ENCODE results near the gene ECSIT.

The ECSIT gene

DNA sequence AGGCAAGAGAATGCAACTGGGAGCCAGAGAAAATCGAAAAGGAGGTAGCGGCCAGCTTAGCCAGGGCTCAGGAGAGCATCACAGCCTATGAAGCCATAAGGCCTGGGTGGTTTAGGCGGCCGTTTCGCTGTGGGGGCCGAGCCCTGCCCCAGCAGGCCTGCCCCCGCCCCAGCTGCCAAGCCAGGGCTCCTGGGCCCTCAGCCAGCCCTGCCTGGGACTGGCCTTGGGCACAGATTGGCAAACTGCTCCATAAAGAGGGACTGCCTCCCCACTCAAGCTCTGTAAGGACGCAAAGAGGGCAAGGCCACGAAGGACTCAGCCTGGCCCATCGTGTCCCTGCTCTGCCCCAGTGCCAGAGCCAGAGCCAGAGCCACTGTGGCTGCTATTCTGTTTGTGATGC, 33.5 kb downstream of the ECSIT start:
- POLR2A ChIA-PET (ENCODE audit: low non-redundant PET): no interaction called here
- DNase-seq (ENCODE audit: low spot score): no peak
- CTCF ChIA-PET: interaction anchor here (1.0 kb wide), 1 partner anchor 12 kb away, joined by 4 read pairs; no protein-coding TSS in a partner anchor
- peak overlapping the region; percentile 23 for H3K27ac ChIP-seq
- TF ChIP-seq, protein P1, sequence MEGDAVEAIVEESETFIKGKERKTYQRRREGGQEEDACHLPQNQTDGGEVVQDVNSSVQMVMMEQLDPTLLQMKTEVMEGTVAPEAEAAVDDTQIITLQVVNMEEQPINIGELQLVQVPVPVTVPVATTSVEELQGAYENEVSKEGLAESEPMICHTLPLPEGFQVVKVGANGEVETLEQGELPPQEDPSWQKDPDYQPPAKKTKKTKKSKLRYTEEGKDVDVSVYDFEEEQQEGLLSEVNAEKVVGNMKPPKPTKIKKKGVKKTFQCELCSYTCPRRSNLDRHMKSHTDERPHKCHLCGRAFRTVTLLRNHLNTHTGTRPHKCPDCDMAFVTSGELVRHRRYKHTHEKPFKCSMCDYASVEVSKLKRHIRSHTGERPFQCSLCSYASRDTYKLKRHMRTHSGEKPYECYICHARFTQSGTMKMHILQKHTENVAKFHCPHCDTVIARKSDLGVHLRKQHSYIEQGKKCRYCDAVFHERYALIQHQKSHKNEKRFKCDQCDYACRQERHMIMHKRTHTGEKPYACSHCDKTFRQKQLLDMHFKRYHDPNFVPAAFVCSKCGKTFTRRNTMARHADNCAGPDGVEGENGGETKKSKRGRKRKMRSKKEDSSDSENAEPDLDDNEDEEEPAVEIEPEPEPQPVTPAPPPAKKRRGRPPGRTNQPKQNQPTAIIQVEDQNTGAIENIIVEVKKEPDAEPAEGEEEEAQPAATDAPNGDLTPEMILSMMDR (conservative IDR thresholded peaks at IDR 0.05; ENCODE audit: low read depth): no peak

DNA sequence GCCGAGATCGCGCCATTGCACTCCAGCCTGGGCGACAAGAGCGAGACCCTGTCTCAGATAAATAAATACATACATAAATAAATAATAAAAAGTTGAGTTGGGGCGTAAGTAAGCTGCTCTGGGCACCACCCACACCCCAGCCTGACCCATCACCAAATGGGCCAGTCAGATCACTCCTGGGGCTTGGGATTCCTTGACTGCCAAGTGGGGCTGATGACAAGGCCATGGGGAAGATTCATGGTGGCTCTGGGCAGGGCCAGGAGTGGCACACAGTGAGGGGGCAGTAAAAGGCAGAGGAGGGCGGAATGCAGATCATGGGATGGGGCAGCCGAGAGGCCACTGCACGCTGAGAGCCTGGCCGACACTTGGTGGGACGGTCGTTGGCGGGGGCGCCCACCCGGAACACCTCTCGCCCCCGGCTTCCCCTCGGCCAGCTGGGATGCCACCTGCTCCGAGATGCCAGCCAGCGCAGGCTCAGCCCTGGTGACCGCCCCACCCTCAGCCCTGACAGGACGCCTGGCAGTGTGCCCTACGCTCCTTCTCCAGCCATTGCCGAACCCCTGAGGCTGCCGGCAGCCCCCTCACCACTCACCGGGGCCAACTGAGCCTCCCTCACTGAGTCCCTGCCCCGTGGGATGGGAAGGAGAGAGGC, 34.2 kb downstream of the ECSIT start:
- POLR2A ChIA-PET (ENCODE audit: low non-redundant PET): no interaction called here
- DNase-seq (ENCODE audit: low spot score): no peak
- TF ChIP-seq, protein P1 (conservative IDR thresholded peaks at IDR 0.05; ENCODE audit: low read depth): no peak
- CTCF ChIA-PET: no interaction called here
- H3K27ac ChIP-seq: no peak overlapping the region

DNA sequence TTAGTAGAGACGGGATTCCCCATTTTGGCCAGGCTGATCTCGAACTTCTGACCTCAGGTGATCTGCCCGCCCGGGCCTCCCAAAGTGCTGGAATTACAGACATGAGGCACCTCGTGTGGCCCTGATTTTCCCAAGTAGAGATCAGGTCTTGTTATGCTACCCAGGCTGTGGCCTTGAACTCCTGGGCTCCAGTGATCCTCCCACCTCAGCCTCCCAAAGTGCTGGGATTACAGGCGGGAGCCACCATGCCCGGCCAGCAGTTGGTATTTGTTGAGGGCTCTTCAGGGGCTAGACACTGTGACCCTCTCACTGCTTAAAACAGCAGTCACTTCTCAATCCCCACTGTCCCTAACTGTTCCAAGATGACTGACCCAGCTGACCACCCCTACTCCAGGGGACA, 39.6 kb downstream of the ECSIT start:
- ChIA-PET POLR2A (ENCODE audit: low non-redundant PET) (no interaction called here), CTCF (interaction anchor here (0.7 kb wide), 1 partner anchor 146 kb away, joined by 3 read pairs; no protein-coding TSS in a partner anchor)
- no peak overlapping the region; the same call in 1 of the 2 replicates for H3K27ac ChIP-seq
- TF ChIP-seq, protein P1 (conservative IDR thresholded peaks at IDR 0.05; ENCODE audit: low read depth): no peak
- DNase-seq (ENCODE audit: low spot score): no peak

DNA sequence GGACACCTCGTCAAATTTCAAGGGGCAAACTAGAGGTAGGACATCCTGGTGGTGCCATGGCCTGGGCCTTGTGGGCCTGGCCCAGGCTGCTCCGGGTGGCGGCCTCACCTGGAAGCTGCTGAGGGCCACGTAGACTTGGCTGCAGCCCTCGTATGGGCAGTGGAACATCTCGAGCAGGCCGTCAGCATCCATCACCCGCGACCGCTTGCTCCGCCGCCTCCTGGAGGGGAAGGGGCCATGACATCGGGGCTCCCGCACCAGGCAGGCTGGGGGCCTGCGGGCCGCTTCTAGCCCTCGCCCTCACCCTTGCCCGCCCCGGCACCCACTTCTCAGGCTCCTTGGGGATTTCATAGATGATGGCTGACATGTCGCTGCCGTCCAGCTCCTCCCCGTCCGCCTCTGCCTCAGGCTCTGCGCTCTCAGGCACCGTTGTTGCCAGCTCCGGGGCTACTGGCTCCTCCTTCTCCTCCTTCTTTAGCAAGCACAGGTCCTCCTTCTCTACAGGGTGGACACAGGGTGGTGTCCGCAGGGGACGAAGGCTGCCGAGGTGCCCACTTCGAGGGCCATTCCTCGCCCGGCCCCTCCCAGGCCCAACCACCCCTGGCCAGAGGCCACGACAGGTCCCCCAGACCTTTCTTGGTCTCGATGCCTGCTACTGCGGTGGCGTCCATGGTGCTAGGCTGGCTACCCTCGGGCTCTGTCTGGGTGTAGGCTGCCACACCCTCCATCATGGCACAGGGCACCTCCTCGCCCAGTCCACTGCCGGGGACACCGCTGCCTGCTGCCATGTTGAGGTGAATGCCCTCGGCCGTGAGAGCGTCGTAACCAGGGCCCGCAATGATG, 42.1 kb downstream of the ECSIT start:
- H3K27ac ChIP-seq: no peak overlapping the region
- ChIA-PET CTCF (interaction anchor here (0.6 to 1.5 kb wide), 2 partner anchors 104 to 451 kb away, joined by 3 to 5 read pairs; no protein-coding TSS in a partner anchor), POLR2A (ENCODE audit: low non-redundant PET) (no interaction called here)
- TF ChIP-seq, protein P1 (conservative IDR thresholded peaks at IDR 0.05; ENCODE audit: low read depth): no peak
- DNase-seq (ENCODE audit: low spot score): no peak

DNA sequence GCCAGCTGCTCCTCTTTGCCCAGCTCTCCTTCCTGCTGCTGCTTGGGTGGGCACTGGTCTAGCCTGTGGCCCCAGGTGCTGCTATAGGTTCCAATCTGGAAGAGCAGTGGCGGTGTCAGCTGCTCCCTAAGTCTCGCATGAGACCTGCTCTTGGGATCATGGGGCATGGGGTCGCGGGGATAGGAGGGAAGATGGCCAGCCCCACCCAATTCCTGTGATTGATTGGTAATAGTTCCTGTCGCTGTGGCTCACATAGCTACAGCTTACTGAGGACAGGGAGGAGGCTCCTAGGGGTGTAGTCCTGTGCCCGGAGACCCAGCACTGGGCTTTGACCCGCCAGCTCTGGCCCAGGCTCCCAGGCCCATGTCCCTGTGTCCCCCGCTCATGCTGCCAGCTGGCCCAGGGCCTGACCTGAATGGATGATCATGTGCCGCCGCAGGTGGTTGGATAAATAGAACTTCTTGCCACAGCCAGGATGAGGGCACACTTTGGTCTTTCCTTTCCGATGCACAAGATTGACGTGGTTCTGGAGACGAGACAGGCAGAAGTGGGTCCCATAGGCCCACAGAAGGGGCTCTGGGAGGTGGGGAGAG, 43.6 kb downstream of the ECSIT start:
- ChIA-PET POLR2A (ENCODE audit: low non-redundant PET) (no interaction called here), CTCF (interaction anchor here (1.5 kb wide), 1 partner anchor 102 kb away, joined by 5 read pairs; no protein-coding TSS in a partner anchor)
- DNase-seq (ENCODE audit: low spot score): no peak
- H3K27ac ChIP-seq: peak overlapping the region; percentile 28; the same call in 1 of the 2 replicates
- TF ChIP-seq, protein P1 (conservative IDR thresholded peaks at IDR 0.05; ENCODE audit: low read depth): no peak

All from RWPE1 (cell line).